ENCODE results near the gene BOLL. TPM values are rescaled to one million over a fixed set of nuclear protein-coding genes. Genes with fewer than 3 reads are reported as not detected.

Gene BOLL
- total RNA-seq, 4 donors from 2014 or later, result not detected

DNA sequence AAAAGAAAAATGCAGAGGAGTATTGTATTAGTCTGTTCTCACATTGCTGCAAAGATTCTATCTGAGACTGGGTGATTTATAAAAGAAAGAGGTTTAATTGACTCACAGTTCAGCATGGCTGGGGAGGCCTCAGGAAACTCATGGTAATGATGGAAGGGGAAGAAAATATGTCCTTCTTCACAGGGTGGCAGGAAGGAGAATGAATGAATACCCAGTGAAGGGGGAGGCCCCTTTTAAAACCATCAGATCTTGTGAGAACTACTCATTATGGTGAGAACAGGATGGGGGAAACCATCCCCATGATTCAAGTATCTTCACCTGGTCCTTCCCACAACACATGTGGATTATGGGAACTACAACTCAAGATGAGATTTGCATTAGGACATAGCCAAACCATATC, 10.2 kb upstream of the BOLL start:
- Histone ChIP-seq H3K4me1 (no peaks in the 10 kb centered on the region), H3K36me3 (no peaks in the 10 kb centered on the region), H3K27ac (no peak overlapping the region), H3K9me3 (no peaks in the 10 kb centered on the region), H3K4me3 (no peak overlapping the region), H3K27me3 (no peaks in the 10 kb centered on the region)
- no peak for DNase-seq (ENCODE audit: low spot score in 2 of 2)
- TF ChIP-seq CTCF (IDR thresholded peaks at IDR 0.05) (no peak), POLR2A (IDR thresholded peaks at IDR 0.05) (no peak)

DNA sequence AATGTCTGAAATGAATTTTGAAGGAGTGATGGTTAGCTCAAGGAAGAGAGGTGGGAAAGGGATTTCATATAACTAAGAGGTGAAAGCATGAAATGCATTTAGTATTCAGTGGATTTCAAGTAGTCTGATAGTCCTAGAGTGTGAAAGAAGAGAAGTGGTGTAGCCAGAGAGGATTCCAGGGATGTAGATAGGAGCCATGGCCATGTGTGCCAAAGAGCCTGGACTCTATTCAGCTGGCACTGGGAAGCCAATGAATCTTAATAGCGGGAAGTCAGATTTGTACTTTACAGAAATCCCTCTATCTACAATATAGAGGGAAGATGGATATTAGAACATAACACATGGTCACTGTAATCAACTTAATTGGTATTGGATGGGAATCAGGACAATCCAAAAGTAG, 8.3 kb upstream of the BOLL start:
- Histone ChIP-seq H3K27ac (no peak overlapping the region), H3K4me1 (no peaks in the 10 kb centered on the region), H3K4me3 (no peak overlapping the region), H3K36me3 (no peaks in the 10 kb centered on the region), H3K27me3 (peaks cover 0 to 5% of the 10 kb centered on the region in 2 donors), H3K9me3 (no peaks in the 10 kb centered on the region)
- no peak for TF ChIP-seq CTCF (IDR thresholded peaks at IDR 0.05)
- no peak for TF ChIP-seq POLR2A (IDR thresholded peaks at IDR 0.05)
- TF ChIP-seq EP300 (IDR thresholded peaks at IDR 0.05), result no peak
- whole genome bisulfite sequencing, 2 donors, result 85 to 94% methylated on average over 1 of the region's 1 CpG
- DNase-seq (ENCODE audit: low spot score in 2 of 2), result no peak

DNA sequence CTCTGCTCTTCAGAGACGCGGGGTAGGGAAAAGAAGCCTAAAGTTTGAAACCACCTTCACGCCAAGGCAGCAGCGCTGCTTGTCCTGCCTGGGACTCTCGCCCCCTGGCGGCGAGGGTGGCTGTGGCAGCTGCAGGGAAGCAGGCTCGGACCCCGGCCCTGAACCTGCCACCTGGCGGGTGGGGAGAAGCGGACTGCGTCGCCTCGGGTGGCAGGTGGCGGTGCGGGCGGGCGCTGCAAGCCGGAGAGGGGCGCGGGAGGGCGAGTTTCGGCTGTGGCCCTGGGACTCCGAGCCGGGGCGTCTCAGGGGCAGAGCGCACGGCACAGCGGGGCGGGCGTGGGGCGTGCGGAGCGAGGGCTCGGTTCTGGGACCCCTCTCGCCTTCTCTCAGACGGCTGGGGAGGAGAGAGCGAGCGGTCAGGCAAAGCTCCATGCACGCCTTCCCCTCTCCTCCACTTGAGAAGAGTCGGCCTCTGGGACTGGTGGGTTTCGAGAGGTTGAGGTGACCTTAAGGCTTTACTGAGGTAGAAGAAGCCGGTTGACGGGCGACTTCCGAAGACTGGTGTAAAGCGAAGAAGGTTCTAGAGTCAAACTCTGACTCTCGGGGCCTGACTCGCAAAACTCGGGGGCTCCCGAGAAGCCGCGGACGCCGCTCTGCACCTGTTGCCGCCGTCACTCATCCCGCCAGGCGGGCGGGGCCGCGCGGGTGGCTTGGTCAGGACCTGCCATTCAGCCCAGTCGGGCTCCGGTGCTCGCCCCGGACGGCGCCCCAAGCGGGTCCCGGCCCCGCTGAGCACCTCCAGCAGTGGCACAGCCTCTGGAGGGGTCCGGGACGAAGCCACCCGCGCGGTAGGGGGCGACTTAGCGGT, 1.1 kb upstream of the BOLL start:
- Histone ChIP-seq H3K27me3 (peaks cover 0 to 36% of the 10 kb centered on the region in 2 donors), H3K9me3 (peaks cover 0 to 6% (median 0%) of the 10 kb centered on the region in 4 donors), H3K4me1 (peaks cover 0 to 13% (median 10%) of the 10 kb centered on the region in 4 donors), H3K27ac (no peak overlapping the region), H3K36me3 (no peaks in the 10 kb centered on the region), H3K4me3 (peak overlapping the region; percentile 22 to 48 (median 39))
- WGBS, 2 donors, result 8 to 18% methylated on average over 46 to 49 of the region's 79 CpGs
- TF ChIP-seq CTCF (IDR thresholded peaks at IDR 0.05) (peak in 4 of 5 experiments; percentile 19 to 43 (median 26)), EP300 (IDR thresholded peaks at IDR 0.05) (no peak), POLR2A (IDR thresholded peaks at IDR 0.05) (no peak)
- DNase-seq (ENCODE audit: low spot score in 2 of 2), result no peak

GRCh38 chr2:197782126-197782525, 3.0 kb downstream of the BOLL start:
- Histone ChIP-seq H3K9me3 (peaks cover 0 to 6% (median 0%) of the 10 kb centered on the region in 4 donors), H3K4me3 (no peak overlapping the region), H3K27ac (no peak overlapping the region), H3K27me3 (peaks cover 0 to 18% of the 10 kb centered on the region in 2 donors), H3K36me3 (no peaks in the 10 kb centered on the region), H3K4me1 (peaks cover 0 to 13% (median 10%) of the 10 kb centered on the region in 4 donors)
- WGBS, 2 donors, result 39 to 57% methylated on average over 1 of the region's 1 CpG
- DNase-seq (ENCODE audit: low spot score in 2 of 2), result no peak
- TF ChIP-seq CTCF (IDR thresholded peaks at IDR 0.05) (no peak), EP300 (IDR thresholded peaks at IDR 0.05) (no peak), POLR2A (IDR thresholded peaks at IDR 0.05) (no peak)

DNA sequence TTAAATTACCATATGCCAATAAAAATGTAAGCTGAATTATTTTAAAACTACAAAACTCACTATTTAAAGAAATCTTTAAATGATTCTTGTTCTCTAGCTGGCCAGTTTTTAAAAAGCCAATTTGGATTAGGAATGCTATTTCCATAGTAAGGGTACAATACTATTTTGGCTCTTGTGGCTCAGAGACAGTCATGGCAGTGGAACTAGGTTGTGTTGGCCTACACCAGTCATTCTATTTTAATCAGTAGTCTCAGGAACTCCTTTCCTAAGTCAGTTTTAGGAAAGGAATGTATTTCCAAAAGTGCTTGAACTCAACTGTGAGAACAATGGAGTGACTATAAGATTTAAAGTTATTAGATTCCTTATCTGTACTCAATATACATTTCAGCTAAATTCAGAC, 5.9 kb downstream of the BOLL start:
- no peak for TF ChIP-seq CTCF (IDR thresholded peaks at IDR 0.05)
- TF ChIP-seq POLR2A (IDR thresholded peaks at IDR 0.05), result no peak
- TF ChIP-seq EP300 (IDR thresholded peaks at IDR 0.05), result no peak
- Histone ChIP-seq H3K27me3 (no peaks in the 10 kb centered on the region), H3K9me3 (no peaks in the 10 kb centered on the region), H3K36me3 (no peaks in the 10 kb centered on the region), H3K4me3 (no peak overlapping the region), H3K27ac (no peak overlapping the region), H3K4me1 (no peaks in the 10 kb centered on the region)
- no peak for DNase-seq (ENCODE audit: low spot score in 2 of 2)

Data from tibial nerve (tissue), 4 donors.